KMS-11 (cell line): ENCODE measurements around the gene NELL2.

Experiments
- H2AFZ ChIP-seq: fragments of 200-600 bp; sonication (generic); 2 replicates; pipeline ENCODE4 v1.6.1; 2016; ENCODE audit warnings: antibody characterized with exemption, mixed run types, low read depth
- H3K27ac ChIP-seq: fragments of 200-600 bp; sonication (generic); 2 replicates; pipeline ENCODE4 v1.6.1; 2016; ENCODE audit warnings: mild to moderate bottlenecking, mixed run types
- H3K27me3 ChIP-seq: fragments of 200-600 bp; sonication (generic); 2 replicates; pipeline ENCODE4 v1.6.1; 2017; ENCODE audit warnings: mild to moderate bottlenecking, low read depth, mixed run types, moderate library complexity; ENCODE audit not compliant: insufficient read depth
- H3K36me3 ChIP-seq: fragments of 200-600 bp; sonication (generic); 2 replicates; pipeline ENCODE4 v1.6.1; 2017; ENCODE audit warnings: mild to moderate bottlenecking, mixed run types; ENCODE audit not compliant: insufficient read depth
- H3K4me1 ChIP-seq: fragments of 200-600 bp; sonication (generic); 2 replicates; pipeline ENCODE4 v1.6.1; 2016; ENCODE audit warnings: mild to moderate bottlenecking, low read depth, mixed run types; ENCODE audit not compliant: poor library complexity, severe bottlenecking
- H3K4me2 ChIP-seq: fragments of 200-600 bp; sonication (generic); 2 replicates; pipeline ENCODE4 v1.7.0; 2016; ENCODE audit warnings: mild to moderate bottlenecking, mixed run types
- H3K4me3 ChIP-seq: fragments of 200-600 bp; sonication (generic); IDR thresholded peaks from 2 replicates; pipeline ENCODE4 v1.6.1; 2017; ENCODE audit warnings: low read depth, low read length, mixed read lengths; ENCODE audit not compliant: insufficient read depth
- H3K79me2 ChIP-seq: fragments of 200-600 bp; sonication (generic); 2 replicates; pipeline ENCODE4 v1.6.1; 2016; ENCODE audit warnings: low read depth, mixed run types; ENCODE audit not compliant: insufficient read depth
- H3K9ac ChIP-seq: fragments of 200-600 bp; sonication (generic); 2 replicates; pipeline ENCODE4 v1.6.1; 2016; ENCODE audit warnings: mild to moderate bottlenecking, mixed run types
- H4K20me1 ChIP-seq: fragments of 200-600 bp; sonication (generic); 2 replicates; pipeline ENCODE4 v1.6.1; 2016; ENCODE audit warnings: mild to moderate bottlenecking, mixed run types; ENCODE audit not compliant: insufficient read depth
- TF ChIP-seq, protein P1 (sequence below): fragments of 200-600 bp; sonication (generic); conservative IDR thresholded peaks from 2 replicates; pipeline ENCODE4 v1.6.1; 2017; ENCODE audit warnings: low read depth, mild to moderate bottlenecking, antibody characterized with exemption, low read length, moderate library complexity, mixed read lengths

The NELL2 gene

DNA sequence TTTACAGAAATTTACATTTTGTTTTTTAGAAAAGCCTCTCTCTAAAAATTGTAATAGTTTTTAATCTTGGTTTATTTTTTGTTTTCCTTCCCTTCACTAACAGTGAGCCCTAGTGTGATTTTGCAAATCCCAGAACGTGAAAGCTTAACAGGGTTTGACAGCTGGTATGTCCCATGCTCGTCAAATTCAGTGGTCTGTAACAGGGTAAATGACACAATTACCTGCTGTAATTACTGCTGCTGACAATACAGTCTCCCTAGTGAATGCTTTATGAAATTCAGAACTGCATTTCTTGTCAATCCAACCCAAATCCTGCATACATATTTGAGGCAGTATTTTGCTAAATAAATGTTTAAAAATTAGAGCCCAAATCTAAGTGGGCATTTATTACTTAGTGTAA is 249.2 kb downstream of the NELL2 start:
- H3K4me2 ChIP-seq, result no peak overlapping the region
- TF ChIP-seq, protein P1, sequence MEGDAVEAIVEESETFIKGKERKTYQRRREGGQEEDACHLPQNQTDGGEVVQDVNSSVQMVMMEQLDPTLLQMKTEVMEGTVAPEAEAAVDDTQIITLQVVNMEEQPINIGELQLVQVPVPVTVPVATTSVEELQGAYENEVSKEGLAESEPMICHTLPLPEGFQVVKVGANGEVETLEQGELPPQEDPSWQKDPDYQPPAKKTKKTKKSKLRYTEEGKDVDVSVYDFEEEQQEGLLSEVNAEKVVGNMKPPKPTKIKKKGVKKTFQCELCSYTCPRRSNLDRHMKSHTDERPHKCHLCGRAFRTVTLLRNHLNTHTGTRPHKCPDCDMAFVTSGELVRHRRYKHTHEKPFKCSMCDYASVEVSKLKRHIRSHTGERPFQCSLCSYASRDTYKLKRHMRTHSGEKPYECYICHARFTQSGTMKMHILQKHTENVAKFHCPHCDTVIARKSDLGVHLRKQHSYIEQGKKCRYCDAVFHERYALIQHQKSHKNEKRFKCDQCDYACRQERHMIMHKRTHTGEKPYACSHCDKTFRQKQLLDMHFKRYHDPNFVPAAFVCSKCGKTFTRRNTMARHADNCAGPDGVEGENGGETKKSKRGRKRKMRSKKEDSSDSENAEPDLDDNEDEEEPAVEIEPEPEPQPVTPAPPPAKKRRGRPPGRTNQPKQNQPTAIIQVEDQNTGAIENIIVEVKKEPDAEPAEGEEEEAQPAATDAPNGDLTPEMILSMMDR, result no peak
- no peaks in the 10 kb centered on the region for H3K4me1 ChIP-seq
- no peaks in the 10 kb centered on the region for H4K20me1 ChIP-seq
- H3K79me2 ChIP-seq, result no peaks in the 10 kb centered on the region
- no peak overlapping the region for H2AFZ ChIP-seq
- no peak overlapping the region for H3K9ac ChIP-seq
- H3K4me3 ChIP-seq, result no peak overlapping the region
- H3K36me3 ChIP-seq, result no peaks in the 10 kb centered on the region
- no peaks in the 10 kb centered on the region for H3K27me3 ChIP-seq
- no peak overlapping the region for H3K27ac ChIP-seq

DNA sequence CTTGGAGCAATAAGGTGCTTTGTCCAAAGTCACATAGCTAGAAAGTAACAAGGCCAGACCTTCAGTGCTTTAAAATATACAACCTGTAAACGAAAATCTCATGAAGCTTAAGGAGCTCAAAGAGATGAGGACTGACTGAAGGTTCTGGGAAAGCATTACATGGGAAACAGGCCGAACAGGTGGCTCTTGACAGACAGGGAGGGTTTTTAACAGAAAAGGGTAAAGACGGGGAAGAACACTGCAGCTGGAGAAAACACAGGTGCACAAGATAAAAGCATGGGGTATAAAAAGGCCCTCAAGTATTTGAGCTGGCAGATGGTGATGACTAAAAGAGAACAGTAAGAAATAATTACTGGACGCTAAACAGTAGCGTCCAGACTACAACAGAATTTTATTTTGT is 257.2 kb downstream of the NELL2 start:
- H3K36me3 ChIP-seq, result no peaks in the 10 kb centered on the region
- no peaks in the 10 kb centered on the region for H3K27me3 ChIP-seq
- no peaks in the 10 kb centered on the region for H3K79me2 ChIP-seq
- H3K4me1 ChIP-seq, result no peaks in the 10 kb centered on the region
- TF ChIP-seq, protein P1, result no peak
- no peak overlapping the region for H3K9ac ChIP-seq
- H4K20me1 ChIP-seq, result no peaks in the 10 kb centered on the region
- no peak overlapping the region for H3K27ac ChIP-seq
- H3K4me3 ChIP-seq, result no peak overlapping the region
- H2AFZ ChIP-seq, result no peak overlapping the region
- no peak overlapping the region for H3K4me2 ChIP-seq

DNA sequence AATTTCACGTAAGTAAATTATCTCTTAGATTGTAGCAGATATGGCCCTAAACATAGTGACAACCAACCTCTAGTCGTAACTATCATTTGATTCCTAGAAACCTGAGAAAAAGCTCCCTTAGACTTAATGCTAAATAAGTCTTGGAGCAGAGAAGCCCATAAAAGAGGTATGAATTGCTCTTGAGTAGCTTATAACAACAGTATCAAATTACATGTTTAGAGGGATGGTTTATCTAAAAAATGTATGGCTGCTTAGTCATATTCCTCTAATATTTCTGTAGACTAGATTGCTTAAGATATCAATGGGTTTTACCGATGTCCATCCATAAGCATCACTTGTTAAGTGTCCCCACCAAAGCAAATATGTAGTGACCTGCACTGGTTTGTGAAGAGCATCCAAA is 259.7 kb downstream of the NELL2 start:
- Histone ChIP-seq H3K36me3 (no peaks in the 10 kb centered on the region), H3K9ac (no peak overlapping the region), H3K4me3 (no peak overlapping the region), H3K27me3 (no peaks in the 10 kb centered on the region), H3K4me2 (no peak overlapping the region), H3K27ac (no peak overlapping the region), H3K4me1 (no peaks in the 10 kb centered on the region), H2AFZ (no peak overlapping the region), H3K79me2 (no peaks in the 10 kb centered on the region), H4K20me1 (no peaks in the 10 kb centered on the region)
- TF ChIP-seq, protein P1, result no peak

DNA sequence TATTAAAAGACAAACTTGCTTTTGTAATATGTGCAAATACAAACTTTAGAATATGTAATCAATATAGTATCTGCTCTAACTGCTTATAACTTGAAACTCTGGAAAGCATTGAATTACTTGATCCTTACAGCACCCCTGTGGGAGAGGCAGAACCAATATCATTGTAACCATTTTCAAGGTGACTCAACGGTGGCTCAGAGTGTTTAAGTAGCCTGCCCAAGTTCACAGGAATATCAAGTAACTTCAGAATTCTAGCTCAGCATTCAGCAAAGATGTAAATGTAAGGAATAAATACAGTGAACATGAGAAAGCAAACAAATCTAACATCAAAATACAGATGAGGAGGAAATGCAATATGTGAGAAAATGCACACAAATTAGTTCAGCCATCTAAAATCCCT is 264.6 kb downstream of the NELL2 start:
- H3K9ac ChIP-seq, result no peak overlapping the region
- no peaks in the 10 kb centered on the region for H3K27me3 ChIP-seq
- no peak overlapping the region for H3K27ac ChIP-seq
- H3K4me1 ChIP-seq, result no peaks in the 10 kb centered on the region
- no peak overlapping the region for H3K4me3 ChIP-seq
- no peaks in the 10 kb centered on the region for H3K79me2 ChIP-seq
- H4K20me1 ChIP-seq, result no peaks in the 10 kb centered on the region
- H3K36me3 ChIP-seq, result no peaks in the 10 kb centered on the region
- H3K4me2 ChIP-seq, result no peak overlapping the region
- H2AFZ ChIP-seq, result no peak overlapping the region
- TF ChIP-seq, protein P1, result no peak

DNA sequence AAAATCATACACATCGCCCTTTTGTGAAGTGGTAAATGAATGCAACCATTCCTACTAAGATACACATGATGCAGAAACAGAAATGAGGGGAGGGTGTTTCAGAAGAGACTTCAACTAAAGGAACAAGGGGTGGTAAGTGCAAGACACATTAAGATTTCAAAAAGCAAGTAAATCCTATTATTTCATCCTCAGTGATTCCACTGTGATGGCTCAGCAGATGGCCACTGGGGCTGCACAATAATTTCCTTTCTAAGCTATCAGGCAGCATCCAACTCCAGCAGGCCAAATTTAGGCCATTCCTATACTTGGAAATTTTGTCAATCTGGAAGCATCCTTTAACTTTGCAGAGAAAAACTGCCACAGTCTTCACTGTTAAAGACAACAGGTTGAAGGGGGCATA is 272.4 kb downstream of the NELL2 start:
- H3K4me3 ChIP-seq, result no peak overlapping the region
- H3K9ac ChIP-seq, result no peak overlapping the region
- H2AFZ ChIP-seq, result no peak overlapping the region
- no peaks in the 10 kb centered on the region for H3K4me1 ChIP-seq
- H4K20me1 ChIP-seq, result no peaks in the 10 kb centered on the region
- TF ChIP-seq, protein P1, result no peak
- no peak overlapping the region for H3K4me2 ChIP-seq
- H3K79me2 ChIP-seq, result no peaks in the 10 kb centered on the region
- H3K36me3 ChIP-seq, result no peaks in the 10 kb centered on the region
- H3K27ac ChIP-seq, result no peak overlapping the region
- no peaks in the 10 kb centered on the region for H3K27me3 ChIP-seq
